Caco-2 (cell line): ENCODE measurements around the gene MTO1. TPM values are rescaled to one million over a fixed set of nuclear protein-coding genes. Genes with fewer than 3 reads are reported as not detected.
A peak's percentile ranks its signal among the peaks of the same experiment; 100 is the strongest.
"Not testable (repeated sequence)": the region's sequence is repeated elsewhere in the genome, so short reads cannot be mapped to it uniquely, and the experiment has no call there.

ENCODE experiments used
- BruUV-seq: library from RNA; stranded (reverse); fragments of 400-500 nt; replicated peaks from 2 replicates; lab custom pipeline; 2021; lab: Mats Ljungman, UMichigan
- CTCF ChIA-PET: fragments of 300-600 bp; sonication (Branson Sonifier 250); formaldehyde crosslinking; loops from one replicate; lab custom pipeline; 2022; ENCODE audit warnings: antibody characterized with exemption; lab: Charles Lee
- POLR2A ChIA-PET: fragments of 300-600 bp; sonication (Branson Sonifier 250); formaldehyde crosslinking; loops from one replicate; lab custom pipeline; 2022; ENCODE audit warnings: antibody characterized with exemption; lab: Charles Lee
- DNase-seq, 2 experiments: peaks; one replicate each; pipeline versions ENCODE4 v3.0.0 to v3.0.0-alpha.2; 2020 to 2022
- H3K27me3 ChIP-seq: replicated peaks from 2 replicates; pipeline ENCODE4 v1.6.0; 2011; ENCODE audit warnings: low read length; ENCODE audit not compliant: control insufficient read depth, insufficient read depth
- H3K36me3 ChIP-seq: 2 replicates; pipeline ENCODE4 v1.5.1; 2011; ENCODE audit warnings: low read length; ENCODE audit not compliant: control insufficient read depth, insufficient read depth
- H3K4me1 ChIP-seq: fragments of 250-450 bp; sonication (Bioruptor Pico); 2 replicates; pipeline ENCODE4 v1.5.1; 2020; ENCODE audit warnings: mild to moderate bottlenecking
- H3K4me3 ChIP-seq: 2 replicates; pipeline ENCODE4 v1.5.1; 2011; ENCODE audit warnings: low read depth, mild to moderate bottlenecking, control low read depth, low read length
- H3K9me3 ChIP-seq: fragments of 250-450 bp; sonication (Bioruptor Pico); 2 replicates; pipeline ENCODE4 v1.5.1; 2020; ENCODE audit warnings: mild to moderate bottlenecking, moderate library complexity
- H3K27ac Mint-ChIP-seq: one replicate; pipeline ENCODE4 v1.8.0; 2022; ENCODE audit warnings: mixed read lengths; ENCODE audit not compliant: unreplicated experiment
- H3K27me3 Mint-ChIP-seq: one replicate; pipeline ENCODE4 v1.8.0; 2022; ENCODE audit warnings: mixed read lengths; ENCODE audit not compliant: insufficient read depth, unreplicated experiment
- H3K36me3 Mint-ChIP-seq: one replicate; pipeline ENCODE4 v1.8.0; 2022; ENCODE audit warnings: mild to moderate bottlenecking, mixed read lengths; ENCODE audit not compliant: insufficient read depth, unreplicated experiment
- H3K4me1 Mint-ChIP-seq: one replicate; pipeline ENCODE4 v1.8.0; 2022; ENCODE audit warnings: low read depth, mixed read lengths; ENCODE audit not compliant: unreplicated experiment
- H3K4me3 Mint-ChIP-seq: one replicate; pipeline ENCODE4 v1.8.0; 2022; ENCODE audit warnings: mild to moderate bottlenecking, moderate library complexity, mixed read lengths; ENCODE audit not compliant: unreplicated experiment
- H3K9me3 Mint-ChIP-seq: one replicate; pipeline ENCODE4 v1.8.0; 2022; ENCODE audit warnings: mixed read lengths; ENCODE audit not compliant: unreplicated experiment
- CTCF ChIP-seq, 2 experiments: fragments of 200-600 bp in 1 of 2; IDR thresholded peaks; 1 replicate in 1 of 2; 2 replicates in 1 of 2; pipeline versions ENCODE4 v1.5.1 to v1.8.0; 2011 to 2022; ENCODE audit warnings: antibody characterized with exemption in 1 of 2, control low read depth in 1 of 2, inconsistent platforms in 1 of 2, low read depth in 1 of 2, low read length in 1 of 2, mild to moderate bottlenecking in 1 of 2, moderate library complexity in 1 of 2; ENCODE audit not compliant: insufficient read depth in 1 of 2, severe bottlenecking in 1 of 2, unreplicated experiment in 1 of 2
- intact Hi-C: fragments of 100-400 bp; cut with micrococcal nuclease; formaldehyde crosslinking; loops from one replicate; pipeline ENCODE4 v1.10.0; 2022; ENCODE audit not compliant: unreplicated experiment
- total RNA-seq: library from RNA; stranded (reverse); gene quantifications from 2 replicates; pipeline ENCODE4 v1.2.3, GENCODE V29; 2022

The MTO1 gene
- total RNA-seq, 1 experiment from 2014 or later = 28.7 TPM

GRCh38 chr6:73504160-73504559, 42.6 kb downstream of the MTO1 start:
- TF ChIP-seq CTCF (IDR thresholded peaks at IDR 0.05; ENCODE audit: insufficient read depth in 1 of 2, low read depth in 1 of 2, low read length in 1 of 2, severe bottlenecking in 1 of 2, unreplicated experiment in 1 of 2) = no peak
- BruUV-seq = no TSS peak
- H3K4me1 Mint-ChIP-seq = no peaks in the 10 kb centered on the region
- CTCF ChIA-PET = no interaction called here
- no peaks in the 10 kb centered on the region for H3K4me1 ChIP-seq
- no peaks in the 10 kb centered on the region for H3K9me3 Mint-ChIP-seq
- no peak overlapping the region for H3K27ac Mint-ChIP-seq
- intact Hi-C loops = no loop called here
- DNase-seq = no peak
- H3K36me3 Mint-ChIP-seq = peaks cover 44% of the 10 kb centered on the region
- no peaks in the 10 kb centered on the region; the same call in 1 of the 2 replicates for H3K36me3 ChIP-seq
- POLR2A ChIA-PET = no interaction called here
- no peaks in the 10 kb centered on the region for H3K27me3 ChIP-seq
- H3K4me3 Mint-ChIP-seq = no peak overlapping the region
- no peak overlapping the region for H3K4me3 ChIP-seq
- peaks cover 3% of the 10 kb centered on the region; the same call in 1 of the 2 replicates for H3K9me3 ChIP-seq
- H3K27me3 Mint-ChIP-seq = no peaks in the 10 kb centered on the region

- H3K27me3 ChIP-seq = no peaks in the 10 kb centered on the region
- H3K9me3 ChIP-seq = peaks cover 3% of the 10 kb centered on the region; the same call in 1 of the 2 replicates
- Mint-ChIP-seq H3K9me3 (no peaks in the 10 kb centered on the region), H3K4me3 (no peak overlapping the region), H3K27ac (no peak overlapping the region), H3K27me3 (no peaks in the 10 kb centered on the region), H3K4me1 (peaks cover 5% of the 10 kb centered on the region), H3K36me3 (peaks cover 54% of the 10 kb centered on the region)
- no peak overlapping the region for H3K4me3 ChIP-seq
- no peaks in the 10 kb centered on the region for H3K4me1 ChIP-seq
- ChIA-PET CTCF (no interaction called here), POLR2A (no interaction called here)
- intact Hi-C loops = no loop called here
- no peaks in the 10 kb centered on the region for H3K36me3 ChIP-seq
- no peak for TF ChIP-seq CTCF (IDR thresholded peaks at IDR 0.05; ENCODE audit: insufficient read depth in 1 of 2, low read depth in 1 of 2, low read length in 1 of 2, severe bottlenecking in 1 of 2, unreplicated experiment in 1 of 2)
- DNase-seq = no peak
- no TSS peak for BruUV-seq
Measured at GRCh38 chr6:73505142-73505541, 43.6 kb downstream of the MTO1 start.

GRCh38 chr6:73505705-73506104, 44.2 kb downstream of the MTO1 start:
- H3K27me3 ChIP-seq, intact Hi-C loops, H3K9me3 ChIP-seq, H3K4me1 ChIP-seq, BruUV-seq, H3K27ac Mint-ChIP-seq, H3K36me3 ChIP-seq, H3K9me3 Mint-ChIP-seq, H3K4me3 ChIP-seq, H3K27me3 Mint-ChIP-seq, H3K4me1 Mint-ChIP-seq, H3K4me3 Mint-ChIP-seq, POLR2A ChIA-PET, CTCF ChIA-PET: not testable (repeated sequence)
- DNase-seq = peak in 1 of 2 experiments; percentile 64
- H3K36me3 Mint-ChIP-seq = peaks cover 52% of the 10 kb centered on the region

- no peak for DNase-seq
- no peaks in the 10 kb centered on the region for H3K27me3 ChIP-seq
- no peak overlapping the region for H3K4me3 Mint-ChIP-seq
- intact Hi-C loops = no loop called here
- H3K27me3 Mint-ChIP-seq = no peaks in the 10 kb centered on the region
- POLR2A ChIA-PET = no interaction called here
- no peaks in the 10 kb centered on the region for H3K36me3 ChIP-seq
- CTCF ChIA-PET = no interaction called here
- no peak overlapping the region for H3K27ac Mint-ChIP-seq
- H3K36me3 Mint-ChIP-seq = peaks cover 58% of the 10 kb centered on the region
- H3K9me3 Mint-ChIP-seq = no peaks in the 10 kb centered on the region
- peaks cover 3% of the 10 kb centered on the region; the same call in 1 of the 2 replicates for H3K9me3 ChIP-seq
- BruUV-seq = no TSS peak
- no peaks in the 10 kb centered on the region for H3K4me1 ChIP-seq
- no peak overlapping the region for H3K4me3 ChIP-seq
- TF ChIP-seq CTCF (IDR thresholded peaks at IDR 0.05; ENCODE audit: insufficient read depth in 1 of 2, low read depth in 1 of 2, low read length in 1 of 2, severe bottlenecking in 1 of 2, unreplicated experiment in 1 of 2) = no peak
- H3K4me1 Mint-ChIP-seq = peaks cover 5% of the 10 kb centered on the region
Measured at GRCh38 chr6:73506246-73506645, 44.7 kb downstream of the MTO1 start.
